Mucosa of stomach (tissue), 1 donor: ENCODE measurements around the gene KIRREL3.

Experiments
- H3K27me3 ChIP-seq: one replicate; pipeline ENCODE4 v1.7.0; 2013; ENCODE audit warnings: mild to moderate bottlenecking, low read length; ENCODE audit not compliant: control insufficient read depth, insufficient read depth
- H3K36me3 ChIP-seq: one replicate; pipeline ENCODE4 v1.7.0; 2013; ENCODE audit warnings: low read length; ENCODE audit not compliant: control insufficient read depth, insufficient read depth
- H3K4me1 ChIP-seq: one replicate; pipeline ENCODE4 v1.7.0; 2013; ENCODE audit warnings: mild to moderate bottlenecking, low read length; ENCODE audit not compliant: control insufficient read depth, insufficient read depth
- H3K4me3 ChIP-seq: one replicate; pipeline ENCODE4 v1.7.0; 2013; ENCODE audit warnings: low read length
- H3K9ac ChIP-seq: one replicate; pipeline ENCODE4 v1.7.0; 2013; ENCODE audit warnings: mild to moderate bottlenecking, low read length, moderate library complexity
- H3K9me3 ChIP-seq: one replicate; pipeline ENCODE4 v1.7.0; 2013; ENCODE audit warnings: mild to moderate bottlenecking, low read length, moderate library complexity; ENCODE audit not compliant: control insufficient read depth
- donor health status: Pancreatic carcinoma.

Gene KIRREL3

DNA sequence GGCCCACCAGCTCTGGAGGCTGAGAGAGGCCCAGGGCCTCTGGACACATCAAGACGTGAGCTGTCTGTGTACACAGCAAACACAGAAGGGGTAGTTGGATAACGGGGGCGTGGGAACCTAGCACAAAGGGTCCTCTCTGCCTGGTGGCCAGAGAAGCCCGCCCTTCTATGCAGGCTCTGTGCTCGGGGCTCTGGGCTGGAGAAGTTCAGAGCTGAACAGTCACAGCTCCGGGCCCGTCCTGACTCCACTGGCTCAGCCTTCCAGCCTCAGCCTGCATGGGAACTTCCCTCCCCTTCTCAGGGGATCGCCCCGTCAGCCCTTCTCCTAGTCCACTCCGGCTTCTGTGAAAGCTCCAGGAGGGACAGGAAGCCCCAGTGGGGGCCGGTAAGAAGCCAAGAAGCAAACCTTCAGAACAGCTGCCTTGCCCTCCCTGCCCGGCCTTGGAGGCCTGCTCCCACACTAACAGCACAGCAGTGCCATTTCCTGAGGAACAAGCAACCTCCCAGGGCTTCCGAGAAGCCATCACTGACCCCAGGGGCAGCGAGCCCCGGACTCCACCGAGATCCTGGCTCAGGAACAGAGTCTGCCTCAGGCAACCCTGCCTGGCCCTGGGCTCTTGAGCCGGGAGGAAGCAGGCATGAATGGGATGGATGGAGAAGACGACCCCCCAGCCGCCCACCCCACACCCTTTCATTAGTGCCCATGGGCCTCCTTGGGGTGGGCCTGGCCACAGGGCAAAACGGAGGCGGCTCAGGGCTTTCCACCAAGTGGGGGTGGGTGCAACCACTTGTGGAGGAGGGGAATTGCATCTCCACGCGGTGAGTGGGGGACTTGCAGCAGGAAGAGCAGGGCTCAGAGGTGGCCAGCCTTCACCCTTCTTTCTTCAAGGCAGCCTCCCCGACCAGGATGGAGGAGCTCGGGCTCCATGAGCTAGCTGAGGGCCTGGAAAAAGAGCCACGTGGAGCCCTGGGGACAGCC, 525.3 kb downstream of the KIRREL3 start:
- Histone ChIP-seq H3K9me3 (no peaks in the 10 kb centered on the region), H3K27me3 (peaks cover 4% of the 10 kb centered on the region), H3K36me3 (no peaks in the 10 kb centered on the region), H3K4me1 (peaks cover under 1% of the 10 kb centered on the region), H3K9ac (no peak overlapping the region), H3K4me3 (no peak overlapping the region)

DNA sequence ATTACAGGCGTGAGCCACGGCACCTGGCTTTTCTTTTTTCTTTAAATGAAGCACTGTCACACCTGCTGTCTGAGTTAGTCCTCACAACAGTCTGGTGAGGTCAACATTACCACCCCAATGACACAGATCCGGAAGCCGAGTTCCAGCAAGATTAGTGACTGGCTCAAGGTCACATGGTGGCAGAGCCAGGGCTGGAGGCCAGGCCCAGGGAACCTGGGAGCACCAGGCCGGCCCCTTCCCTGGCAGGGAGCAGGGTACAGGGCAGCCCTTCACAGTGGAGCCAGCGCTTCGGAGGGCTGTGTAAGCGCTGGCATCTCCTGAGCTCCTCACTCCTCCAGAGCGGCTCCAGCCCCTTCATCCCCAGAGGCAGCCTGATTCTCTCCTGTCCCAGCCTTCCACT, 526.4 kb downstream of the KIRREL3 start:
- Histone ChIP-seq H3K9ac (no peak overlapping the region), H3K27me3 (peaks cover 4% of the 10 kb centered on the region), H3K4me1 (no peaks in the 10 kb centered on the region), H3K4me3 (no peak overlapping the region), H3K36me3 (no peaks in the 10 kb centered on the region), H3K9me3 (no peaks in the 10 kb centered on the region)

DNA sequence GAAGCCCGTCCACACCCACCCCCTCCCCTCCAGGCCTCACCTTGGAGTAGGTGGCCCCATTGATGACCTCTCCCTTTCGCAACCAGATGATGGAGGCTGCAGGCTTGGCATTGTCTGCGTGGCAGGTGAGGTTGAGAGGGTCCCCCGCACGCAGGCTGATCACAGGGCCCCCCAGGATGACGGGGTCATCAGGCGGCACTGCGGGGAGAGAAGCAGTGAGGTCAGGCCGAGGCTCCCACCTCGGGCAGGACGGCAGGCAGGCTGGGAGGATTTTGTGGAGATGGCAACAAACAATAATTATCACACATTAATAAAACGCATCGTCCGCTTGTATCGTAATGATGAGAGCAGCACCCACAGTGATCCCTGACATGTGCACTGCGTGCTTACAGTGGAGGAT, 527.3 kb downstream of the KIRREL3 start:
- Histone ChIP-seq H3K4me1 (peaks cover 6% of the 10 kb centered on the region), H3K9ac (no peak overlapping the region), H3K27me3 (peaks cover 4% of the 10 kb centered on the region), H3K36me3 (no peaks in the 10 kb centered on the region), H3K4me3 (no peak overlapping the region), H3K9me3 (no peaks in the 10 kb centered on the region)

DNA sequence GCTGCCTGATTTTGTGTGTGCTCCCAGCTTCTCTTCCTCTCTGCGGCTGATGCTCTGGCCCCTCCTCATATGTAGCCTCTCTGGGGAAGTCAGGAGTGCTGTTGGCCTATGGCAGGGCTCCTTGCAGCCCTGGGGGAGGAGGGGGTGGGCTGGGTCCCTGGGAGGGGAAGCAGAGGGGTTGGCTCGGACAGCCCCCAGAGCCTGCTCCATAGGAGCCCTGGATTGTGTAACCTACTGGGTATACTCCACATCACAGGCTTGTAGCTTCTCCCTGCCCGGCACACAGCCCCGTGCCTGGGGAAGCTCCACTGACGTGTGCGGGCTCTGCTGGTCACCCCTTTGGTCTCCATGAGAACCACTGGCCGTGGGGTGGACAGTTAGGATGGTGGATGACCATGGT, 531.3 kb downstream of the KIRREL3 start:
- Histone ChIP-seq H3K4me3 (no peak overlapping the region), H3K9me3 (no peaks in the 10 kb centered on the region), H3K4me1 (peaks cover 17% of the 10 kb centered on the region), H3K9ac (no peak overlapping the region), H3K27me3 (peaks cover 9% of the 10 kb centered on the region), H3K36me3 (no peaks in the 10 kb centered on the region)

DNA sequence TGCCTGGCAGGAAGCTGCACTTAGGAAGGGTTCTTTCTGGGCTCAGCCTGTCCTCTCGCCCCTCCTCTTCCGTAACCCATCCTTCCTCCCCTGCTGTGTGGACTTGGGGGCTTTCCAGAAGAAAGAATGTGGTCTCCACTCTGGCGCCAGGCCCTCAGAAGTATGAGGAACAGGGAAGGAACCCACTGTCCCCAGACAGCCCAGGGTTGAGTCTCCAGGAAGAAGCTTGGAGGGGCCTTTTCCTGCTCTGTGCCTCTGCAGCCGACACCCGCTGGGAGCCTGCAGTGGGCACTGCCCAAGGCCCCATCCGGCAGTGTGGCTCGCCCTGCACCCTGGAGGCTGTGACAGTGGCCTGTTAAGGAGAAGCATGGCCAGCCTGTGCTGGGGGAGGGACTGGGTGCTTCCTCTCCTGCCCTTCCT, 532.5 kb downstream of the KIRREL3 start:
- Histone ChIP-seq H3K27me3 (peaks cover 9% of the 10 kb centered on the region), H3K4me3 (no peak overlapping the region), H3K9me3 (no peaks in the 10 kb centered on the region), H3K9ac (no peak overlapping the region), H3K36me3 (no peaks in the 10 kb centered on the region), H3K4me1 (peaks cover 17% of the 10 kb centered on the region)

DNA sequence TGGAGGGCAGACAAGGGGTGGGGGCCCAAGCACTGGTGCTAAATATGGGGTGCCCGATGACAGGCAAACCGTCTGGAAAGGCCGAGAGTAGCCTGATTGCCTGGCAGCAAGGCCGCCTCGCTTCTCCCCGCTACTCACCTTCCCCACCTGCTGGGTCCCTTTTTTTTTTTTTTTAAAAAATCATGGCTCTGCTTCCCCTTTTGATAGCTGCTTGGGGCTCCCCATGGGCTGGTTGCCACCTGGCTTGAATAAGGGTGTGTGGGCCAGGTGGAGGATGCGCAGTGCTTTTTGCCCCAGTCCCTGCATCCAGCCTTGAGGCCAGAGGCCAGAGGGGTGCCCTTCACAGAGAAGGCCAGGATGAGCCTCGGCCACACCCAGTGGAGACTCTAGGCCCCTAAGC, 533.1 kb downstream of the KIRREL3 start:
- H3K4me3 ChIP-seq = no peak overlapping the region
- H3K36me3 ChIP-seq = no peaks in the 10 kb centered on the region
- peaks cover 9% of the 10 kb centered on the region for H3K27me3 ChIP-seq
- H3K9me3 ChIP-seq = no peaks in the 10 kb centered on the region
- peaks cover 17% of the 10 kb centered on the region for H3K4me1 ChIP-seq
- H3K9ac ChIP-seq = no peak overlapping the region

DNA sequence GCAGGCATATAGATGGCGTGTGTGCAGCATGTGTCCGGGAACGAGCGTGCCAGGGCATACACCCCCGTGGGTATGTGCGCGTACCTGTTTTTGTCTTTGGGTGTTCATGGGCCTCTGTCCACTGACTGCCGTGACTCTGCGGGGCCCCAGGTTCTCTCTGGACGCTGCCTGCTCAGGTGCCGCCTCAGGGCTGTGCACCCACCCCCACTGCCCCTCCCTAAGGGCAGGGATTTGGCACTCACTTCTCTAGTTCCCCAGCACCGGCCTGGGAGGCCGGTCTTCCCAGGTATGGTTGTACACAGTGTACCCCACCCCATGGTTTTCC, 533.6 kb downstream of the KIRREL3 start:
- Histone ChIP-seq H3K27me3 (peaks cover 9% of the 10 kb centered on the region), H3K36me3 (no peaks in the 10 kb centered on the region), H3K4me1 (peaks cover 17% of the 10 kb centered on the region), H3K9ac (no peak overlapping the region), H3K4me3 (no peak overlapping the region), H3K9me3 (no peaks in the 10 kb centered on the region)

DNA sequence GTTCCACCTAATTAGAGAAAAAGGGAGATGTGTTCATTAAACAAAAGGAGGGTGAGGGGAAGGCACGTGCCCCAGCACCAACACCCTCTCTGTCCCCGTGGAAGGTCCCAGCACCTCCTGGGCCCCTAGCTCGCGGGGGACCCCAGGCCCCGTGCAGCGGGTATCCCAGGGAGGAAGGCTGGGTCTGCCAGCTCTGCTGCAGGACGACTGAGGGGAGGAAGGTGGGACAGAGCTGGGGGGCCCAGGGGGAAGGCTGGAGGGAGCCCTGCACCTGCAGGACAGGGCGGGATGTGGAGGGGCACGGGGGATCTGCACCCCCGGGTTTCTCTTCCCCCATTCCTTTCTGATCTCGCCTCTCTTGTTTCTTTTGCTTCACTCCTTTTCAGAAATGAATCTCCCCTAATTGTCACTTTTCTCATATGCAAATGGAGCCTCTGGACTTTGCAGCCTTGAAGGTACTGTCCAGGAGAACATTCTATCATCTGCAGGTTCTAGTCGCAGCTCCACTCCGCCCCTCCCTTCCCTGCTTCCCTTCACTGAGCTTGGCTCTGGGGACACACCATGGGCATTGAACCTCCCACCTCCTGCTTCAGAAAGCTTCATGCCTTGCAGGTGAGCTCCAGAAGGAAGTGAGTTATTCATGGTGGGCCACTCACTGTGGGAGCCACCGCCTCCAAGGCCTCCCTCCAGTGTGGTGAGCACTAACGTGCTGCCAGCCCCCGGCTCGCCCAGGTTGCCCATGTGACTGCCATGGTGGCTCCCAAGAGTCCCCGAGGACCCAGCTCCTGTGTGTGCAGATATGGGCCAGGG, 534.1 kb downstream of the KIRREL3 start:
- Histone ChIP-seq H3K36me3 (no peaks in the 10 kb centered on the region), H3K9me3 (no peaks in the 10 kb centered on the region), H3K4me3 (no peak overlapping the region), H3K27me3 (peaks cover 9% of the 10 kb centered on the region), H3K4me1 (peaks cover 17% of the 10 kb centered on the region), H3K9ac (no peak overlapping the region)

DNA sequence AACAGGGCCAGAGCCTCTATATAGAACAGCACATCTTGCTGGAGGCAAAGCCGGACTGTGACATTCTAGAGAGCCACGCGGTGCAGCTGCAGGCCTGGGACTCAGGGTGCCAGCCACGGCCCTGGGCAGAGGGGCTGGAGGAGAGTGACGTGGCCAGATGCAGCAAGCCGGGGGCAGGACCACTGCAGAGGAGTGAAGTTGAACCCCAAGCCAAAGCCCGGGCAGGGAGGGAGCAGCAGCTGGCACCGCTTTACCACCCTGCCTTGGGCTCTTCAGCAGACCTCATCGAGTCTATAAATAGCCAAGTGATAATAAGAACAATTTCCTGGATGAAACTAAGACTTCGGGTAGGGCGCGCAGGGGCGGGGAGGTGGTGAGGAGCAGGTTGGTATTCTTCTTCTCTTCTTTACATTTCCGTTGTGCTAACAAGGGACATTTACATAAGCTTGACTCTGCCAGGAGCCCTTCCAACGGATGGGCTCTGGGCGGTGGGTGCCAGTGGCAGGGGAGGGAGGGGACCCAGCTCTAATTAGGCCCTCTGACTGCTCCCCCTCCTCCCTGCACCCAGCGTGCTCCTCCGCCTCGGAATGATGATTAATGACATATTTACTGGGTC, 534.9 kb downstream of the KIRREL3 start:
- Histone ChIP-seq H3K9me3 (no peaks in the 10 kb centered on the region), H3K9ac (no peak overlapping the region), H3K36me3 (no peaks in the 10 kb centered on the region), H3K4me1 (peaks cover 17% of the 10 kb centered on the region), H3K27me3 (peaks cover 9% of the 10 kb centered on the region), H3K4me3 (no peak overlapping the region)

DNA sequence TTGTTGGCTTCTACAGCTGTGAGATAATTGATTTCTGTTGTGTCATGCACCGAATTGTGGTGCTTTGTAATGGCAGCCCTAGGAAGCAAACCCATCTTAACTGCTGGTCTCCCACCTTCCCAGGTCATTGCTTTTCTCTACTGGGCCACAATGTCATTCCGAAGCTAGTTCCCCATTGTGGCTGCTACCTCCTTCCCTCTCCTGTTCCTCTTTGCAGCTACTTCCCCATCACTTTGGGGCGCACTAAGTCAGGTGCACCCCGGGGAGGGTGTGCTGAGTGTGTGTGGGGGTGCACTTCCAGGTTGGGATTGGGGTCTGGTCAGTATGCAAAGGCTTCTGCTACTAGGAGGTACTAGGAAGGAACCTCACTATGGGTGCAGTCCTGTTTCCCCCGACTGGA, 535.8 kb downstream of the KIRREL3 start:
- Histone ChIP-seq H3K27me3 (peaks cover 9% of the 10 kb centered on the region), H3K9ac (no peak overlapping the region), H3K4me1 (peaks cover 17% of the 10 kb centered on the region), H3K9me3 (no peaks in the 10 kb centered on the region), H3K36me3 (no peaks in the 10 kb centered on the region), H3K4me3 (no peak overlapping the region)

DNA sequence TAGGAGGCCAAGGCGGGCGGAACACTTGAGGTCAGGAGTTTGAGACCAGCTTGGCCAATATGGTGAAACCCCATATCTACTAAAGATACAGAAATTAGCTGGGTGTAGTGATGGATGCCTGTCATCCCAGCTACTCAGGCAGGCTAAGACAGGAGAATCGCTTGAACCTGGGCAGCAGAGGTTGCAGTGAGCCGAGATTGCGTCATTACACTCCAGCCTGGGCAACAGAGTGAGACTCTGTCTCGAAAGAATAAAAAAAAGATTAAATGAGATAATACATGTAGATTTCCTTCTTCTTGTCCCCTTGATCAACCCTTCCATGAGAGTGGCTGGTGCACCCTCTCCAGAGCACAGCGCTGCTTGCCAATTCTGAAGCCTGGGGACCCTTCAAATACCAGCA, 538.1 kb downstream of the KIRREL3 start:
- Histone ChIP-seq H3K9ac (no peak overlapping the region), H3K36me3 (no peaks in the 10 kb centered on the region), H3K27me3 (peaks cover 9% of the 10 kb centered on the region), H3K9me3 (no peaks in the 10 kb centered on the region), H3K4me3 (no peak overlapping the region), H3K4me1 (peaks cover 9% of the 10 kb centered on the region)

DNA sequence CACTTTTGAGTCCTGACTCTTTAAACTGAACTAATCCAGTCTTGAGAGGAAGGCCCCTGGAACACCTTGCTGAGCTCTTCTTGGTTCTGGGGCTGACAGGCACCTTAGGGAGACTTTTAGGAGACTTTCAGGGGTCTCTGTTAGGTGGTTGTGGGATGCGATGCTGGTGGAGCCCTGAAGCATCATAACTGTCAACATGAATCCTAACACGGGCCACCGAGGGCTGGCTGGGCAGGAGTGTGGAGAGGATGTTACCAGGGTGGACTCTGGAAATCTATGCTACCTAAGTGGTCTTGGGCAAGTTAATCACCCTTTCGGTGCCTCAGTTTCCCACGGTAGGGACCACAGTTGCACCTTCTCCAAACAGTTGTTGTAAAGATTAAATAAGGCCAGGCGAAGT, 538.6 kb downstream of the KIRREL3 start:
- no peaks in the 10 kb centered on the region for H3K9me3 ChIP-seq
- H3K36me3 ChIP-seq = no peaks in the 10 kb centered on the region
- no peak overlapping the region for H3K9ac ChIP-seq
- peaks cover 9% of the 10 kb centered on the region for H3K27me3 ChIP-seq
- H3K4me1 ChIP-seq = peaks cover 9% of the 10 kb centered on the region
- H3K4me3 ChIP-seq = no peak overlapping the region
